Measurements from ENCODE around the gene RHBG.

Gene RHBG

DNA sequence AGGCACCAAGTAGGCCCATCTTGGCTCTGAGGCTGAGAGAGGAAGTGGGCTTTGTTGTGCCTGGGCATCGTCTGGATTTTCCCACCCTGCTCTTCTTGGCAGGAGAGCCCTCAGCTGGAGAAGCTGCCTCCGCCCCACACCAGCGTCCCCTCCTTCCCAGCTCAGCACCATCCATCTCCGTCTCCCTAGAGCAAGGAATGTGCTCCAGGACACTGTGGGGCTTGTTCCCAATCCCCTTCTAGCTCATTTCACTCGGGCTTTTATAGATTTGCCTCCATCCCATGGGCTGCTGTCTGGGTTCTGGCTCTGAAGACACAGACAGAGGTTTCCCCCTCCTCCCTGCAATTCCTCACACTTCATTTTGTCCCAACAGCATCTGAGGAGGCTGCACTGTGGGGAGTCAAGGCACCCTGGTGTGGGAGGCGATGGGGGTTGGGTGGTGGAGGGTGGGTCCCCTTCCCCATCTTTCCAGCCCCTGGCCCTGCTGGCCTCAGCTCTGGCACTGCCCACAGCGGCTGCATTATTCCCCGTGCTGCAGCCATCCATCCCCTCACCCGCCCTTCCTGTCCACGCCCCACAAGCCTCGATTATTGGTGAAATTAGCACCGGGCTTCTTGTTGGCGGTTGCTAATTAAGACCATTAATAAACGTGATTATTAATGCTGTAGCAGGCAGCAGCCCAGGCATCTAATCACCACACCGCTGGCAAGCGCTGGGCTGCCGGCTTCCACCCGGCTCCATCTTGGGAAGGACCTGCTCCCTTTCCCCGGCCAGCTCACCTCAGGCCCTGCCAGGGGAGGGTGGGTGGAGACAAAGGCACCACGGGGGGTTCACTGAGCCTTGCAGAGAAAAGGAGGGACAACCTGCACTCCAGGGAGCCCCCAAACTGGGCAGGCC is 21.7 kb downstream of the RHBG start:
- Histone ChIP-seq H3K36me3 (replicated peaks) (no peaks in the 10 kb centered on the region), H3K27ac (no peak overlapping the region), H3K27me3 (replicated peaks) (peaks cover 35% of the 10 kb centered on the region), H3K4me3 (ENCODE audit: low read depth, low read length) (no peak overlapping the region)
- TF ChIP-seq, protein P1, sequence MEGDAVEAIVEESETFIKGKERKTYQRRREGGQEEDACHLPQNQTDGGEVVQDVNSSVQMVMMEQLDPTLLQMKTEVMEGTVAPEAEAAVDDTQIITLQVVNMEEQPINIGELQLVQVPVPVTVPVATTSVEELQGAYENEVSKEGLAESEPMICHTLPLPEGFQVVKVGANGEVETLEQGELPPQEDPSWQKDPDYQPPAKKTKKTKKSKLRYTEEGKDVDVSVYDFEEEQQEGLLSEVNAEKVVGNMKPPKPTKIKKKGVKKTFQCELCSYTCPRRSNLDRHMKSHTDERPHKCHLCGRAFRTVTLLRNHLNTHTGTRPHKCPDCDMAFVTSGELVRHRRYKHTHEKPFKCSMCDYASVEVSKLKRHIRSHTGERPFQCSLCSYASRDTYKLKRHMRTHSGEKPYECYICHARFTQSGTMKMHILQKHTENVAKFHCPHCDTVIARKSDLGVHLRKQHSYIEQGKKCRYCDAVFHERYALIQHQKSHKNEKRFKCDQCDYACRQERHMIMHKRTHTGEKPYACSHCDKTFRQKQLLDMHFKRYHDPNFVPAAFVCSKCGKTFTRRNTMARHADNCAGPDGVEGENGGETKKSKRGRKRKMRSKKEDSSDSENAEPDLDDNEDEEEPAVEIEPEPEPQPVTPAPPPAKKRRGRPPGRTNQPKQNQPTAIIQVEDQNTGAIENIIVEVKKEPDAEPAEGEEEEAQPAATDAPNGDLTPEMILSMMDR (IDR thresholded peaks at IDR 0.05; ENCODE audit: low read depth, low read length, missing control alignments), result no peak
- no peak for DNase-seq
- in situ Hi-C loops (cut with HindIII; ENCODE audit: low pct_ligation_motif_present, low sequenced_read_pairs), result no loop called here

DNA sequence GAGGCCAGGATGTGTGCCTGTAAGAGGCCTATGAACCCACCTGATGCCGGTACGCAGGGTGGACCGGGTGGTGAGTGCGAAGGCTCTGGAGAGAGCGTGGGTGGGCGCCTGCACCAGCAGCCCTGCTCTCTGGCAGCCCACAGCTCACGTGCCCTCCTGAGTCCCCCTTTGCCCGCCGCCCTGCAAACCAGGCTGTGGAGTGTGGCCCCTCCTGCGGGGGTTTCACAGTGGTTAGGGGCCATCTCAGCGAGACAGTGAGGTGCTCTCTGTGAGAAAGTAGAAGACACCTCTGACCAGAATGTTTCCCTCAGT is 22.3 kb downstream of the RHBG start:
- in situ Hi-C loops (cut with HindIII; ENCODE audit: low pct_ligation_motif_present, low sequenced_read_pairs), result no loop called here
- no peak for DNase-seq
- H3K27ac ChIP-seq, result no peak overlapping the region
- TF ChIP-seq, protein P1 (IDR thresholded peaks at IDR 0.05; ENCODE audit: low read depth, low read length, missing control alignments), result no peak
- H3K27me3 ChIP-seq (replicated peaks), result peaks cover 35% of the 10 kb centered on the region
- no peaks in the 10 kb centered on the region for H3K36me3 ChIP-seq (replicated peaks)
- H3K4me3 ChIP-seq (ENCODE audit: low read depth, low read length), result no peak overlapping the region

DNA sequence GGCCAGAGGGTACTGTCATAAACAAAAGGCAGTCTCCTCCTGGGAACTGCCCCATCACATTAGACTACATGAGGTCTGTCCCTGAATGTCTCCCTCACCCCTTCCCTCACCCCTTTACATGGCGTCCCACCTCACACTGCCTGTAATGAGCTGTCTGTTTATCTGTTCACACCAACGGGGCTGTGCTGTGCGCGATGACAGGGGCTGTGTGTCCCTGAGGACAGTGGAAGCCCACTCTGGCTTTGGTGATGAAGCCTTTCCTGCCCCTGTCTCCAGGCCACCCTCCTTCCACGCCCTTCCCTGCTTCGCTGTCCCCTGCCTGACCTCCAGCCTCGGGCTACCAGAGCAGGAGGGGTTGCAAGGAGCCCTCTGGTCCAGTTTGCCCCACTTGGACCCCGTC is 22.7 kb downstream of the RHBG start:
- Histone ChIP-seq H3K27ac (no peak overlapping the region), H3K36me3 (replicated peaks) (no peaks in the 10 kb centered on the region), H3K27me3 (replicated peaks) (peaks cover 35% of the 10 kb centered on the region), H3K4me3 (ENCODE audit: low read depth, low read length) (no peak overlapping the region)
- DNase-seq, result no peak
- TF ChIP-seq, protein P1 (IDR thresholded peaks at IDR 0.05; ENCODE audit: low read depth, low read length, missing control alignments), result no peak
- in situ Hi-C loops (cut with HindIII; ENCODE audit: low pct_ligation_motif_present, low sequenced_read_pairs), result no loop called here

DNA sequence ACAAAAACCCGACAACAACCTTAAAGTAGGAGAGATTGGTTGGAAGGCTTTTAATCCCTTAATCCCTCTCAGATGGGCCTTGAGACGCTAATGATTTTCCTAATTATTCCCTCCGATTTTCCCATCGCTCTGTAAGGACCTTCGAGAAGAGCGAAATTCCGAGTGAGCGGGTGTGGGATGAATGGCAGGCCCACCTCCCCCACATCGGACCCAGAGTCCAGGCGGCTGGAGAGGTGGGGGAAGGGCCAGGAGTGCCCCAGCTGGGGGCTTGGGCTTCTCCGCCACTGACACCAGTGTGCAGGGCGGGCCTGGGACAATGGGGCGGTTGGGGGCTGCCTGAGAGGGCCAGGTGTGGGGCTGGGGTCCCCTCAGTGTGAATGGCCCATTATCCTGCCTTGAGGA is 23.4 kb downstream of the RHBG start:
- no peak overlapping the region for H3K4me3 ChIP-seq (ENCODE audit: low read depth, low read length)
- in situ Hi-C loops (cut with HindIII; ENCODE audit: low pct_ligation_motif_present, low sequenced_read_pairs), result no loop called here
- H3K36me3 ChIP-seq (replicated peaks), result no peaks in the 10 kb centered on the region
- DNase-seq, result no peak
- peaks cover 33% of the 10 kb centered on the region for H3K27me3 ChIP-seq (replicated peaks)
- no peak overlapping the region for H3K27ac ChIP-seq
- TF ChIP-seq, protein P1 (IDR thresholded peaks at IDR 0.05; ENCODE audit: low read depth, low read length, missing control alignments), result no peak

DNA sequence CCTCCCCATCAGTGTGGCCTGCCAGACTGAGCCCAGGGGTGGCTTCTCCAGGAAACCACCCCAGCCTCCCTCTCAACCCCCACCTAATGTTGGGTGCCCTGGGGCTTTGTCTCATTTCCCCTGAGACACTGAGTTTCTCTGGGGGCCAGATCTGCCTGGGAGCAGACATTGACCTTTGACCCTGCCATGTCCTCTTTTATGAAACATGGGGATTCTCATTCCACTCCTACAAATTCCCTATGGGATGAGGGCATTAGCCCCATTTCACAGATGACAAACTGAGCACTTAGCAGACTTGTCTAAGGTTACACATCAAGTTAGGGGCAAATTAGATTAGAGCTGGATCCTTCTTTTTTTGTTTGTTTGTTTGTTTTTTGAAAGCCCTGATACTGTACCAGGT is 24.1 kb downstream of the RHBG start:
- Histone ChIP-seq H3K27me3 (replicated peaks) (peaks cover 26% of the 10 kb centered on the region), H3K27ac (no peak overlapping the region), H3K4me3 (ENCODE audit: low read depth, low read length) (no peak overlapping the region), H3K36me3 (replicated peaks) (no peaks in the 10 kb centered on the region)
- no peak for DNase-seq
- TF ChIP-seq, protein P1 (IDR thresholded peaks at IDR 0.05; ENCODE audit: low read depth, low read length, missing control alignments), result no peak
- in situ Hi-C loops (cut with HindIII; ENCODE audit: low pct_ligation_motif_present, low sequenced_read_pairs), result no loop called here

DNA sequence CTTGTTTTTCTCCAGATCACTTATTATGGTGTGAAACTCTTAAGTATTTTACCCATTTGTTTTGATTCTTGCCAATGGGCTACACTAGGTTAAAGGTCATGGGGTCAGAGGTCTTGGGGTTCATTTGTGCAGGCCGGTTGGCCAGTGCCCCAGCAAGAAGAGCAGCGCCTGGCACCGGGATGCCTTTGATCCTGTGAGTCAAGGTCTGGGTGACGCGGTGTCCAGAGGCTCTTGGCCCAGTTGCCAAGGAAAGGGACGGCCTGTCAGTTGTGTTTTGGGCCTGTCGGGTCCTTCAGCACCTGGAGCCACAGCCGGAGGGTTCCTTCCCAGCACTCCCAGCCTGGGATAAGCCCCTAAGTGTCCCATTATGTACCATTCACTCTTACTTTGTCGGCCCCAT is 25.1 kb downstream of the RHBG start:
- TF ChIP-seq, protein P1 (IDR thresholded peaks at IDR 0.05; ENCODE audit: low read depth, low read length, missing control alignments), result no peak
- H3K27me3 ChIP-seq (replicated peaks), result peaks cover 16% of the 10 kb centered on the region
- in situ Hi-C loops (cut with HindIII; ENCODE audit: low pct_ligation_motif_present, low sequenced_read_pairs), result no loop called here

More for the DNA sequence above, 25.1 kb downstream of the RHBG start:
- Histone ChIP-seq H3K27ac (no peak overlapping the region), H3K36me3 (replicated peaks) (no peaks in the 10 kb centered on the region), H3K4me3 (ENCODE audit: low read depth, low read length) (no peak overlapping the region)
- no peak for DNase-seq
